ENCODE data around the gene ZNF784.

Gene ZNF784

DNA sequence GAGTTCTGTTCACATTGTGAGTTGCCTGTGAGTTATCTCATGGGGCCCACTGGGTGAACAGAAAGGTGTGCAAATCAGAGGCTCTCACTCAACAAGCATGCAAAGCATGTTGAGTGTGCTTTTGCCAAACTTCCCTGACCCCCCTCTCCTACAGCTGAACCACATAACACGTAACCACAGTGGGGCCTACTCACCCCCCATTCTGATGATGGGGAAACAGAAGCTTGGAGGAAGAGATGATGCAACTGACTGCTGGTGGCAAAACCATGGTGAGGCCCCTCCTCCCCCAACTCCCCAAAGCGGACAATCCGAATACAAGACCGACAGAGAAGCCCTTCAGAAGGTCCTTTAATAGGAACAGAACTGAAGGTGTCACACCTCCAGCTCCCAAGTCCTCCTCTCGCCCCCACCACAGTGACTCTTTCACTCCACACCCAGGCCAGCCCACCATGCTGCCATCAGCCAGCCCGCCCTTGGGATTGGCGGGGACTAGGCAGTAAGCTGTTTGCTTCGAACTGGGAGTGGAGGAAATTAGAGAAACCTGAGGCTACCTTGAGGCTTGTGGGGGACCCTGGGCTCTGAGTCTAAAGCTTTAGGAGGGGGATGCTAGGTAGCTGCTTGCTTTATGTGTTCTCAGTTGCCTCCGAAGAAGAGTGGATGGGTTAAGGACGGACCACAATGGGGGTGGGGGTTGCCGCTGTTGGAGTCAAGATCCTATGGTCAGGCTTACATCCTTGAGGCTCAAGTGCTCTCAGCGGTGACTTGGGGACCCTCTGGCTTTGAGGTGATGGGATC lies 3.8 kb downstream of the ZNF784 start:
- no peak for DNase-seq

DNA sequence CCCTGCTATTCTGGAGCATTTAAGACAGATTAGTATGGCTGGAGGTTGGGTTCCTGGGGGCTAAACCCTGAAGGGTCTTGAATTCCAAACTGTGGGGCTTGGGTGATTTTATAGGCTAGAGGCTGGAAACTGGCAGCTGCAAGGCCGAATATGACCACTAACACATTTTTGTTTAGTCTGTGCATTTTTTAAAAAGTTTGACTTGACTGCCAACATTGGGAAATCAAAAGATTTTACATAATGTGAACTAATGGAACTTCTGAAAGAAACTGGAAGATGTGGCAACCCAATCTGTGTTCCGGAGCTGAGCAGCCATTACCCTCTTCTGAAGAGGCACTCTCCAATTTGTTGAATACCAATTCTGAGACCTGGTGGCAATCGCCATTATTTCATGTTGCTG lies 5.1 kb downstream of the ZNF784 start:
- no peak for DNase-seq

DNA sequence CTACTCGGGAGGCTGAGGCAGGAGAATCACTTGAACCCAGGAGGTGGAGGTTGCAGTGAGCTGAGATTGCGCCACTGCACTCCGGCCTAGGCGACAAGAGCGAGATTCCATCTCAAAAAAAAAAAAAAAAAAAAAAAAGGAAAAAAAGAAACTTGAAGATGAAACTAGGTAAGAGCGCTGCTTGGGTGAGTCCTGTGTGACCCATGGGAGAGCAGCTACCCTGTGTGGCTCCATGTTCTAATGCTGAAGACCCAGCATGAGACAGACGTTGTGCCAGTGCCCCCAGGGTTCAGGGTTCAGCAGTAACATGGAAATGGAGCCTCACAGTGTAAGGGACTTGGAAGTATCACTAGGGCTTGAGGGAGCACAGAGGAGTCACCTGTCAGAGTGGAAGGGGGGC lies 5.9 kb downstream of the ZNF784 start:
- no peak for DNase-seq

DNA sequence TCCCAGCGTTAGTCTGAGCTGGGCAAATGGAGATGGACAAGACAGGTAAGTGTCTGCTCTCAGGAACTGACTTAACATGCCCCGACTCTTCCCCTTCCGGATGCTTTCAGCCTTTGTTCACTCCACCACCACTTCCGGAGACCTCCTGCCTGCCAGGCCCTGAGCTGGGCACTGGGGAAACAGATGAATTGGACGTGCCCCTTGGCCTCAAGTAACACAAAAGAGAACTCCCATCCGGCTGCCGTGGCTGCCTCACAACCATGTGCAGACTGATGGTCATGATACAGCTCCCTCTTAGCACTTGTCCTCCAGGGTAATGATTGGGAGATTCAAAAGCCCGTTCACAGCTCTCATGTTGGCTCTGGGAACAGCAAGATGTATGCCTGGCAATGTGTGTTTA lies 6.9 kb downstream of the ZNF784 start:
- no peak for DNase-seq

DNA sequence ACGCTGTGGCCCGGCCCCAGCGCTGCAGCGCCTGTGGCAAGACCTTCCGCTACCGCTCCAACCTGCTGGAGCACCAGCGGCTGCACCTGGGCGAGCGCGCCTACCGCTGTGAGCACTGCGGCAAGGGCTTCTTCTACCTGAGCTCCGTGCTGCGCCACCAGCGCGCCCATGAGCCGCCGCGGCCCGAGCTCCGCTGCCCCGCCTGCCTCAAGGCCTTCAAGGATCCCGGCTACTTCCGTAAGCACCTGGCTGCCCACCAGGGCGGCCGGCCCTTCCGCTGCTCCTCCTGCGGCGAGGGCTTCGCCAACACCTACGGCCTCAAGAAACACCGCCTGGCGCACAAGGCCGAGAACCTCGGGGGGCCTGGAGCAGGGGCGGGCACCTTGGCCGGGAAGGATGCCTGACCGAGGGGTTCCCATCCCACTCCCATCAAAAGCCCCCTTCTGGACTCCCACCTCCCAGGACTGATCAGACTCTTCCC lies 7.9 kb downstream of the ZNF784 start:
- no peak for DNase-seq

DNA sequence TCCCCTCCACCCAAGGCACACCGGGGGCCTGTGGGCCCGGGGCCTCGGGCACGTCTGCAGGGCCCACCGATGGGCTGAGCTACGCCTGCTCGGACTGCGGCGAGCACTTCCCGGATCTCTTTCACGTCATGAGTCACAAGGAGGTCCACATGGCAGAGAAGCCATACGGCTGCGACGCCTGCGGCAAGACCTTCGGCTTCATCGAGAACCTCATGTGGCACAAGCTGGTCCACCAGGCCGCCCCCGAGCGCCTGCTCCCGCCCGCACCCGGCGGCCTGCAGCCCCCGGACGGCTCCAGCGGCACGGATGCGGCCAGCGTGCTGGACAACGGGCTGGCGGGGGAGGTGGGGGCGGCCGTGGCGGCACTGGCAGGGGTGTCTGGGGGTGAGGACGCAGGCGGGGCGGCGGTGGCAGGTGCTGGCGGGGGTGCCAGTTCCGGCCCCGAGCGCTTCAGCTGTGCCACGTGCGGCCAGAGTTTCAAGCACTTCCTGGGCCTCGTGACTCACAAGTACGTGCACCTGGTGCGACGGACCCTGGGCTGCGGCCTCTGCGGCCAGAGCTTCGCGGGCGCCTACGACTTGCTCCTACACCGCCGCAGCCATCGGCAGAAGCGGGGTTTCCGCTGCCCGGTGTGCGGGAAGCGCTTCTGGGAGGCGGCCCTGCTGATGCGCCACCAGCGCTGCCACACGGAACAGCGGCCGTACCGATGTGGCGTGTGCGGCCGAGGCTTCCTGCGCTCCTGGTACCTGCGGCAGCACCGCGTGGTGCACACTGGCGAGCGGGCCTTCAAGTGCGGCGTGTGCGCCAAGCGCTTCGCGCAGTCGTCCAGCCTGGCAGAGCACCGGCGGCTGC lies 8.6 kb downstream of the ZNF784 start:
- no peak for DNase-seq

DNA sequence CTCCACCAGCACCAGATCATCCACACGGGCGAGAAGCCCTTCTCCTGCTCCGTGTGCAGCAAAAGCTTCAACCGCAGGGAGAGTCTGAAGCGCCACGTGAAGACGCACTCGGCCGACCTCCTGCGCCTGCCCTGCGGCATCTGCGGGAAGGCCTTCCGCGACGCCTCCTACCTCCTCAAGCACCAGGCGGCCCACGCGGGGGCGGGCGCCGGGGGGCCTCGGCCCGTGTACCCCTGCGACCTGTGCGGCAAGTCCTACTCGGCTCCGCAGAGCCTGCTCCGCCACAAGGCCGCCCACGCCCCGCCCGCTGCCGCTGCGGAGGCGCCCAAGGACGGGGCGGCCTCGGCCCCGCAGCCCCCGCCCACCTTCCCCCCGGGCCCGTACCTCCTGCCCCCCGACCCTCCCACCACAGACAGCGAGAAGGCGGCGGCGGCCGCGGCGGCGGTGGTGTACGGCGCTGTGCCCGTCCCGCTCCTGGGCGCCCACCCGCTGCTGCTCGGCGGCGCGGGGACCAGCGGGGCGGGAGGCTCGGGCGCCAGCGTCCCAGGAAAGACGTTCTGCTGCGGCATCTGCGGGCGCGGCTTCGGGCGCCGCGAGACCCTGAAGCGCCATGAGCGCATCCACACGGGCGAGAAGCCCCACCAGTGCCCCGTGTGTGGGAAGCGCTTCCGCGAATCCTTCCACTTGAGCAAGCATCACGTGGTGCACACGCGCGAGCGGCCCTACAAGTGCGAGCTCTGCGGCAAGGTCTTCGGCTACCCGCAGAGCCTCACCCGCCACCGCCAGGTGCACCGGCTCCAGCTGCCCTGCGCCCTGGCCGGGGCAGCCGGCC lies 9.4 kb downstream of the ZNF784 start:
- DNase-seq: no peak

DNA sequence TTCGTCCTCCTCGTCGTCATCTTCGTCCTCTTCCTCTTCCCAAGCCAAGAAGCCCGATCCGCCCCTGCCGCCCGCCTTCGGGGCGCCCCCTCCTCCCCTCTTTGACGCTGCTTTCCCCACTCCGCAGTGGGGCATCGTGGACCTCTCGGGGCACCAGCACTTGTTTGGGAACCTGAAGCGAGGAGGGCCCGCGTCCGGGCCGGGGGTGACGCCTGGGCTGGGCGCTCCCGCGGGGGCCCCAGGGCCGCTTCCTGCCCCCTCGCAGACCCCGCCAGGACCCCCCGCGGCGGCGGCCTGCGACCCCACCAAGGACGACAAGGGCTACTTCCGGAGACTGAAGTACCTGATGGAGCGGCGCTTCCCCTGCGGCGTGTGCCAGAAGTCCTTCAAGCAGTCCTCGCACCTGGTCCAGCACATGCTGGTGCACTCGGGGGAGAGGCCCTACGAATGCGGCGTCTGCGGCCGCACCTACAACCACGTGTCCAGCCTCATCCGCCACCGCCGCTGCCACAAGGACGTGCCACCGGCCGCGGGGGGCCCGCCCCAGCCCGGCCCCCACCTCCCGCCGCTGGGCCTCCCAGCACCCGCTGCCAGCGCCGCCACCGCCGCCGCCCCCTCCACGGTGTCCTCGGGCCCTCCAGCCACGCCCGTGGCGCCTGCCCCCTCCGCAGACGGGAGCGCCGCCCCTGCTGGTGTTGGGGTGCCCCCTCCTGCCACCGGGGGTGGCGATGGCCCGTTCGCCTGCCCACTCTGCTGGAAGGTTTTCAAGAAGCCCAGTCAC lies 10.2 kb downstream of the ZNF784 start:
- no peak for DNase-seq

DNA sequence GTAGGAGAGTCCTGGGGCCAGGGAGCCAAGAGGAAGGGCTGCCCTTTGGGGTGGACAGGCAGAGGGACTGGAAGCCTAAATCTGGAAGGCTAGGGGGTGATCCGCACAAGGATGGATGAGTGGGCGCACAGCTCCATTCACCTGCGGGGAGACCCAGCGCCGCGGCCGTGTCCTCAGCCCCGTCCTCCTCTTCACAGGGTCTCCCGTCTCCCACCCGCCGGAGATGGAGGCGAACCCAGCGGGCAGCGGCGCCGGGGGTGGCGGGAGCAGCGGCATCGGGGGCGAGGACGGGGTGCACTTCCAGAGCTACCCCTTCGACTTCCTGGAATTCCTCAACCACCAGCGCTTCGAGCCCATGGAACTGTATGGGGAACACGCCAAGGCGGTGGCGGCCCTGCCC lies 11.0 kb downstream of the ZNF784 start:
- DNase-seq: no peak

DNA sequence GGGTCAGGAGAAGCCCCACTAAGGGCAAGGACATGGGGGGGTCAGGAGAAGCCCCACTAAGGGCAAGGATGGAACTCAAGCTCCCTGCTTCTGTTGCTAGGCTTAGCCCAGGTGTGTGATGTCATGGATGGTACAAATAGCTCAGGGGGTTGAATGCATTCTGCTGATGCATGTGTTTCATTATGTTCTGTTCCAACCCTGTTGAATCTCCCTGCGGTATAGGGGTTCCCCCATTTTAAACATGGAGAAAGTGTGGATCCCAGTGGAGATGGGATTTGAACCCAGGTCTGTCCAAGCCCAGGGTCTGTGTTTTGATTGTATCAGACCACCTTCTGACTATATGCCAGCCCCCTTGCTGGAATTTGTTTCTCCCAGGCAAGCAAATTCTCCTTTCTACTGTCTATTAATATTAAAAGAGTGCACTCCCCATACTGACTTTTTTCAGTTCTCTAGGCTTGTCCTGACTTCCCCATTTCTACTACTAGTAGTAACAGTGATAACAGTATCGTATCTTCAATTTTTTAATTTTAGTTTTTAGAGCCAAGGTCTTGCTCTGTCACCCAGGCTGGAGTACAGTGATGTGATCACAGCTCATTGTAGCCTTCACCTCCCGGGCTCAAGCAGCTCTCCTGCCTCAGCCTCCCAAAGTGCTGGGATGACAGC lies 12.3 kb downstream of the ZNF784 start:
- no peak for DNase-seq

DNA sequence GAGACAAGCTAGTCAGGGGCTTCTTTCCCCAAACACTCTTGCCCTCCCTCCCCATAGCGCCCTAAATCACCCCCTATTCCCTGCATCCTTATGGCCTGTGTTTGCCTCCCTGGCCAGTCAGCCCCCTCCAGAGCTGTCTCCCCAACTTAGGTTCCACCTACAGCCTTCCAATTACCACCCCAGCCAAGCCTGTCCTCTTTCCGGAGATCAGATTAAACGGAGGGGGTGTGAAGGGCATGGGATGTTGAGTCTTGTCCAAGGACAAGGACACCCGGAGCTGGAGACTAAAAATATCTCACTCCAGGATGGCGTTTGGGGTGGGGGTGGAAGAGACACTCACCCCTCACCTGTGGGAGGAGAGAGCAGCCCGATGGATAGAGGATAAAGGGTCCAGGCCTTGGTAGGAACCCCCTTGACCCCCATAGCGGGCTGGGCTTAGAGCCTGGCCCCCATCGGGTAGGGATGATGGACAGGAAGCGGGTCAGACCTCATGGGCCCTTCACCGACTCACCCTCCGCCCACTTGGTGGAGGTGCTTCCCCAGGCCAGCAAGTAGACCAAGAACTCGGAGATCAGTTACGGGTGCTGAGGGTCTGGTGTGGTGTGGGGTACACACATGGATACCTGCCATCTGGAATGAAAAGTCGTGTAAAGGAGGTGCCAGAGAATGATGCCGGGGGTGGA lies 12.9 kb downstream of the ZNF784 start:
- DNase-seq: no peak

DNA sequence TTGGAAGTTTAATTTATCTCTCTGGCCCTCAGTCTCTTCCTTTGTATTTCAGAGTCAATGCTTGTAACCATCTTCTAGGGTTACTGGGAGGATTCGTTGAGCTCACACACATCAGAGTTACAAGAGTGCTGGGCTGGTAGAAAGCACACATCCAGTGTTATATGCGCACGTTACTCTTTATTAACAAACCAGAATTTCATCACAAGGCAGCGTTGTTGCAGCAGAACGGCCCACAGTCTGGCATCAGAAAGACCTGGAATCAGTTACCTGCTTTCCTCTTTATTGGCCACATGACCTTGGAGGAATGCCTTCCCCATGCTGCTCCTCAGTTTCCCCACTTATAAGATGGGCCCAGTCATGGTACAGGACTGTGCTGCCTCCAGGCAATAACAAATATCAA lies 15.0 kb downstream of the ZNF784 start:
- DNase-seq: no peak

DNA sequence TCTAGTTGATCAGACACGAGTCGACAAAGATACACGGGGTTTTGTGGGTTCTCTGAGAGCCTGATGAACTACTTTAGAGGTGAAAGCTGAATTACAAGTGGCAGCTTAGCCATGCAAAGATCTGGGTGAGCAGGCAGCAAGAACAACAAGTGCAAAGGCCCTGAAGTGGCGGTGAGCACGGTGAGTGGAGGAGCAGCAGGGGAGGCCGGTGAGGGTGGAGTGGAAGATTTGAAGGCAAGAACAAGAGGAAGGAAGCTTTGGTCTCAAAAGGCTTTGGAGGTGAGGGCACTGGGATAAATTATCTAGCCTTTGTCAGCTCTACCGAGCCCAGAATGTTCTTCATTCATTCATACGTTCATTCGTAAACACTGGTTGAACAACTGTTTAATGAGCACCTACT lies 17.5 kb downstream of the ZNF784 start:
- DNase-seq: no peak

DNA sequence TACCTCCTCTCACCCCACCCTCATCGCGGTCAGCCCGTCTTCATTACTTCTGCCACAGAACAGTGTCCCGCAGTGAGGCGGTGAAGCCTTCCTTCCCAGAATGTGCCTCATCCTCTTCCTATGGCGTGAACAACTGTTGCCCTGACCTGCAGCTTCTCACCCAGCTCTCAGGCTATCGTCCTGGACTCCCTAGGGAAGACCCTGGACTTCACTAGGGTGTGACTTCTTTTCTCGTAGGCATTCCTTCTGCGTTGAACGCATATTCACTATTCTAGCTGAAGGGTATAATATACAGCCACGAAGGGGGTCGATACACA lies 17.9 kb downstream of the ZNF784 start:
- no peak for DNase-seq

DNA sequence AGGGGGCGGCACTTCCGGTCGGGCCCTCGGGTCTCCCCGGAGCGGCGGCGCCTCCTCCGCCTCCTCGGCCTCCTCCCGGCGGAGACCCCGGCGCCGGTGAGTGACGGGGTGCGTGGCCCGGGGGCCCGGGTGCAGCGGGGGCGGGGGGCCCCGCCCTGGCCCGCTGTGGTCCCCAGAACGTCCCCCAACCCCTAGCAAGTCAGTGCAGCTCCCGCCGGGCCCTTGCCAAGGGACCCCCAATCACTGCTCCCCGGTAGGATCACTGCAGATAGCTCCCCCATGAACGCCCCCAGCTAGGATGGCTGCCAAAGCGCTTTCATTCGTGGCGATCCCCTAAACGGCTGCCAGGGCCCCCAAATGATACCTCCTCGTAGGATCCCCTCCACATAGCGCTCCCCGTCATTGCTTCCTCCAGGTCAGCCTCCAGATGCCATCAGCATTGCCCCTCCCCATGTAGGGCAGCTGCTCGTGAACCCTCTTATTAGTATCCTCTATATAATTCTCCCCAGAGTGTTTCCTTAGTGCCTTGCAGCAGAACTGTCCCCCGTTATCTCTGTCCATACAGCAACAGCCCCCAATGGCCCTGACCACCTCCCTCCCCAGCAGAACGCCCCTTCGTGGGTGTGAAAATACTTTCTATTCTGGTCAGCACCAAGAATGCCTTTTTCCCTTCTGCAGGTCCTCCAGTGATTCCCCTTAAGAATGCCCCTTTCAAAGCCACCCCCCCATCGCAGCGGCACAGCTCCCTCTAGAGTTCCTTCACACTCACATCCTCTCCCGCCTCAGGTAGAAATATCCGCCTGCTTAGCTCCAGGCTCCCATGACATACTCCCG lies 18.5 kb downstream of the ZNF784 start, which contains the start of gene ZNF865:
ZNF865 (plus strand) TSS at position 11 of the 834 bp plus-strand sequence. CDS start 7,972 bp downstream, outside the sequence.
- peak; percentile 79 to 91 for DNase-seq

DNA sequence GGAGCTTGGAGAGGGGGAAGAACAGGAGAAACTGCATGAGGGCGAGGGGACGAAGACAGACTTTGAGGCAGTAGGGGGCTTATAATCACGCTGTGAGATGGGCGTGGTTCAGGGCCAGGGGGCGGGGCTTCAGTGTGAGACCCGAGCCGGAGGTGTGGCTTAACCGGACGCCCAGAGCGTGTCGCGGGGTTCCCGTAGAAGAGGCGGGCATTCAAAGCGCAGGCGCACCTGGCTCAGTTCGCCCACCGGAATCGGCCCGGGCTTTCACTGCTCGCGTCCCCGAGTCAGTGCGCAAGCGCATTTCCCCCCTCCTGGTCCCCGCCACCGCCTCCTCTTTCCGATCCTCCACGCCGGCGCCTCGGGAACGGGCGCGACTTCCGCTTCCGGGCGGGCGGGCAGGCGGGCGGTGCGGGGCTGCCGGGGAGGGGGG lies 19.1 kb downstream of the ZNF784 start:
- peak; percentile 96 to 100 for DNase-seq

DNA sequence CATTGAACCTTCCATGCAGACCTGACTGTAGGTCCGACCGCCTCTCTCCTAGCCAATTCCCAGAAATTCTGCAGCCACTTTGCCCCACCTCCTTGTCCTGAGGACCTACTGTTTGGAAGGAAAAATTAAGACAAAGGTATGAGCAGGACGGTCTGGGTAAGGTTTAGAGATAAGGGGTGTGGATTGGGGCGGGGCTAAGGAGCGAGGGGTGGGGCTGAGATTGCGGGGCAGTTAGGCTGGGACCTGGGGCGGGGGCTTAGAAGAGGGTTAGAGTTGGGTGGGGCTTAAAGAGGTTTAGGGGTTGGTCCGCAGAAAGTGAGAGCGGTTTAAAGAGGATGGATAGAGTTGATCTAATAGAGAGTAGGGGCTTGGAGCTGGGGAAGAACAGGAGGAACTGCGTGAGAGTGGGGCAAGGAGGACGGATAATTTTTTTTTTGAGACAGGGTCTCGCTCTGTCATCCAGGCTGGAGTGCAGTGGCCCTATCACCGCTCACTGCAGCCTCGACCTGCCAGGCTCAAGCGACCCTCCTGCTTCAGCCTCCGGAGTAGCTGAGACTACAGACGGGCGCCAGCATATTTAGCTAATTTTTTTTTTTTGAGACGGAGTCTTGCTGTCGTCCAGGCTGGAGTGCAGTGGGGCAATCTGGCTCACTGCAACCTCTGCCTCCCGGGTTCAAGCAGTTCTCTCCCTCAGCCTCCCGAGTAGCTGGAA lies 20.6 kb downstream of the ZNF784 start:
- DNase-seq: peak in 1 of 2 experiments; percentile 24

DNA sequence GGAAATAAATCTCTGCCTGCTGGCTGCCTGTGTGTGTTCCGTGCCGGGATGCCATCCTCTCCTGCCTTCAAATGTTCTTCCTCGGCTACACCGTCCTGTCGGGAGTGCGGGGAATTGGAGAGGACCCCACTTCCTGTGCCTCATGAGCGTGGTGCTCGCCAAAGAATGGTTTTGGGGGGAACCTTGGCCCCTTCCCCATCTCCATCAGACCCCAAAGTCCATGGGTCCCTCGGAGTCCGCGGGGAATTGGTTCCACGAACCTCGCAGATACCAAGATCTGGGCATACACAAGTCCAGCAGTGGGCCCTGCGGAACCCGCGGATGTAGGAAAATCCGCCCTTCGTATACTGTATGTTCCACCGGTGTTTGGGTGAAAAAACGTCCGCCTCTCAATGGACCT lies 21.3 kb downstream of the ZNF784 start:
- DNase-seq: no peak
